GM12878 (cell line): Measurements from ENCODE around the gene ANXA4. TPM values are rescaled to one million over a fixed set of nuclear protein-coding genes. Genes with fewer than 3 reads are reported as not detected.

Source experiments
- ATAC-seq: fragments of 200-7000 bp; cut with Tn5 transposase; 3 replicates; pipeline ENCODE4 v1.9.1; 2020; ENCODE audit warnings: mild to moderate bottlenecking, moderate library complexity
- BruUV-seq: library from RNA; stranded (reverse); fragments of 400-500 nt; replicated peaks from 2 replicates; lab custom pipeline; 2021; lab: Mats Ljungman, UMichigan
- CTCF ChIA-PET: fragments of 300-600 bp; sonication (Branson Sonifier 250); formaldehyde crosslinking; extraction: SDS; loops from one replicate; lab custom pipeline; 2021; ENCODE audit warnings: inconsistent platforms; lab: Yijun Ruan, JAX
- POLR2A ChIA-PET: fragments of 350-600 bp; formaldehyde crosslinking; extraction: SDS; loops from one replicate; lab custom pipeline; 2021; ENCODE audit warnings: inconsistent platforms; lab: Charles Lee
- RAD21 ChIA-PET: fragments of 300-600 bp; sonication (Branson Sonifier 250); formaldehyde crosslinking; loops from one replicate; lab custom pipeline; 2023; ENCODE audit warnings: antibody characterized with exemption; ENCODE audit not compliant: unreplicated experiment; lab: Charles Lee
- SMC1A ChIA-PET: fragments of 300-600 bp; sonication (Branson Sonifier 250); formaldehyde crosslinking; loops from one replicate; lab custom pipeline; 2023; ENCODE audit not compliant: unreplicated experiment, uncharacterized antibody; lab: Charles Lee
- DNase-seq: peaks from one replicate; pipeline ENCODE4 v3.0.0-alpha.2; 2011; ENCODE audit warnings: low read depth, low spot score
- FAIRE-seq: peaks from 3 replicates; lab custom pipeline; 2011; peaks lifted over from hg19 to GRCh38; lab: Jason Lieb, UNC
- H2AFZ ChIP-seq: 2 replicates; pipeline ENCODE4 v1.6.0; 2011; ENCODE audit warnings: low read depth, low read length, control low read depth; ENCODE audit not compliant: control insufficient read depth
- H3K27ac ChIP-seq: 2 replicates; pipeline ENCODE4 v1.5.1; 2011; ENCODE audit warnings: control low read depth; ENCODE audit not compliant: control insufficient read depth, insufficient read depth
- H3K27me3 ChIP-seq, 2 experiments: replicated peaks in 1 of 2; 2 replicates each; pipeline versions ENCODE4 v1.6.0 to v1.6.1; 2011; ENCODE audit warnings: low read length in 1 of 2; ENCODE audit not compliant: control insufficient read depth in 2 of 2, insufficient read depth in 2 of 2
- H3K36me3 ChIP-seq, 2 experiments: 2 replicates each; pipeline ENCODE4 v1.5.1; 2011; ENCODE audit warnings: low read length in 1 of 2; ENCODE audit not compliant: control insufficient read depth in 2 of 2, insufficient read depth in 2 of 2
- H3K4me1 ChIP-seq: 2 replicates; pipeline ENCODE4 v1.6.1; 2011; ENCODE audit warnings: mild to moderate bottlenecking, low read length, moderate library complexity, mixed read lengths; ENCODE audit not compliant: control insufficient read depth, insufficient read depth
- H3K4me2 ChIP-seq: 2 replicates; pipeline ENCODE4 v1.6.0; 2011; ENCODE audit warnings: control low read depth; ENCODE audit not compliant: control insufficient read depth, insufficient read depth
- H3K4me3 ChIP-seq: fragments of 200-600 bp; sonication (generic); 2 replicates; pipeline ENCODE4 v1.5.1; 2016
- H3K79me2 ChIP-seq: 2 replicates; pipeline ENCODE4 v1.6.0; 2011; ENCODE audit warnings: low read length; ENCODE audit not compliant: control insufficient read depth, insufficient read depth
- H3K9ac ChIP-seq: 2 replicates; pipeline ENCODE4 v1.8.0; 2011; ENCODE audit warnings: low read length, control low read depth, mixed read lengths; ENCODE audit not compliant: control insufficient read depth, insufficient read depth
- H3K9me3 ChIP-seq: replicated peaks from 3 replicates; pipeline ENCODE4 v1.5.1; 2011; ENCODE audit warnings: mild to moderate bottlenecking, low read length; ENCODE audit not compliant: control insufficient read depth, insufficient read depth
- H4K20me1 ChIP-seq: 2 replicates; pipeline ENCODE4 v1.6.0; 2011; ENCODE audit not compliant: control insufficient read depth, insufficient read depth
- ASH2L ChIP-seq: fragments of 300-600, 200-600 bp; sonication (generic); IDR thresholded peaks from 2 replicates; pipeline ENCODE4 v1.6.1; 2017; ENCODE audit warnings: low read depth, mild to moderate bottlenecking, borderline replicate concordance
- ATF2 ChIP-seq: IDR thresholded peaks from 2 replicates; pipeline ENCODE4 v1.6.1; 2012; ENCODE audit warnings: low read length, inconsistent platforms
- BMI1 ChIP-seq: fragments of 450-650 bp; IDR thresholded peaks from 2 replicates; pipeline ENCODE4 v1.6.1; 2016; ENCODE audit warnings: mild to moderate bottlenecking, moderate library complexity, borderline replicate concordance
- CHD2 ChIP-seq: IDR thresholded peaks from 2 replicates; pipeline ENCODE4 v1.6.1; 2011; ENCODE audit warnings: low read depth, low read length, improper control_type of control experiment, borderline replicate concordance
- CUX1 ChIP-seq: IDR thresholded peaks from 2 replicates; pipeline ENCODE4 v1.6.1; 2012; ENCODE audit warnings: improper control_type of control experiment, low read depth, low read length; ENCODE audit not compliant: insufficient replicate concordance
- ETV6 ChIP-seq, 2 experiments: fragments of 450-650 bp in 1 of 2; IDR thresholded peaks in 1 of 2; conservative IDR thresholded peaks in 1 of 2; 2 replicates each; pipeline ENCODE4 v1.6.1; 2014; ENCODE audit warnings: antibody characterized with exemption in 1 of 2, borderline replicate concordance in 1 of 2, low read depth in 1 of 2, mild to moderate bottlenecking in 1 of 2, moderate library complexity in 1 of 2
- LARP7 ChIP-seq: fragments of 450-650 bp; IDR thresholded peaks from 2 replicates; pipeline ENCODE4 v1.6.1; 2017; ENCODE audit warnings: mild to moderate bottlenecking
- NBN ChIP-seq: fragments of 450-650 bp; IDR thresholded peaks from 2 replicates; pipeline ENCODE4 v1.6.1; 2016
- PKNOX1 ChIP-seq: fragments of 450-650 bp; IDR thresholded peaks from 2 replicates; pipeline ENCODE4 v1.6.1; 2016; ENCODE audit warnings: mild to moderate bottlenecking
- SMARCA5 ChIP-seq: fragments of 450-650 bp; IDR thresholded peaks from 2 replicates; pipeline ENCODE4 v1.6.1; 2017; ENCODE audit warnings: mild to moderate bottlenecking
- SRF ChIP-seq, 2 experiments: IDR thresholded peaks; 2 replicates each; pipeline ENCODE4 v1.6.1; 2011; ENCODE audit warnings: low read depth in 2 of 2, low read length in 2 of 2, mild to moderate bottlenecking in 1 of 2, moderate library complexity in 1 of 2
- ZNF274 ChIP-seq: IDR thresholded peaks from one replicate; pipeline ENCODE4 v1.8.0; 2011; ENCODE audit not compliant: insufficient read length, insufficient read depth
- ZZZ3 ChIP-seq: IDR thresholded peaks from 2 replicates; pipeline ENCODE4 v1.6.1; 2011; ENCODE audit warnings: low read depth; ENCODE audit not compliant: control insufficient read depth, insufficient read length
- WGBS: methylation state at CpG from one replicate; pipeline ENCODE4 v1.1.6; 2016; ENCODE audit warnings: low lambda C conversion rate; ENCODE audit not compliant: insufficient replicate concordance, insufficient coverage; ENCODE audit errors: missing lambda C conversion rate; 5-methylcytosine and 5-hydroxymethylcytosine counted together
- in situ Hi-C: fragments of 300-500 bp; cut with MboI; formaldehyde crosslinking; loops from 9 replicates; pipeline ENCODE4 v1.14.3; 2018; ENCODE audit warnings: mixed read lengths
- intact Hi-C: fragments of 100-400 bp; cut with micrococcal nuclease; formaldehyde crosslinking; loops from one replicate; pipeline ENCODE4 v1.14.2; 2022; ENCODE audit not compliant: unreplicated experiment
- polyA plus RNA-seq, 11 experiments: library from polyadenylated mRNA; depleted of rRNA in 4 of 11; unstranded in 6 of 11; stranded (reverse) in 5 of 11; fragments of >200 nt; fragmentation: Nextera tagmentation in 4 of 11; fragmentation: Illumina TruSeq in 1 of 11; extraction: Ambion mirVana in 4 of 11; extraction: Trizol in 1 of 11; gene quantifications; 1 replicate in 1 of 11; 2 replicates in 10 of 11; pipeline versions ENCODE4 v1.2.1 to v1.2.3, GENCODE V29; 2011 to 2016; ENCODE audit warnings: inconsistent platforms in 2 of 11, missing spikeins in 2 of 11, low read depth in 1 of 11
- total RNA-seq, 4 experiments: library from RNA; depleted of rRNA in 3 of 4; stranded (reverse); fragments of >200 nt in 3 of 4; fragmentation: Illumina TruSeq in 1 of 4; extraction: Trizol in 1 of 4; gene quantifications; 2 replicates each; pipeline versions ENCODE4 v1.2.1 to v1.2.3, GENCODE V29; 2013 to 2021

Gene ANXA4
- total and polyA plus RNA-seq, 10 of the 15 experiments (the other 5 are each of a cell fraction or from before 2014, with no cell fraction given): 16.3 to 97.2 (median 71.0) TPM

DNA sequence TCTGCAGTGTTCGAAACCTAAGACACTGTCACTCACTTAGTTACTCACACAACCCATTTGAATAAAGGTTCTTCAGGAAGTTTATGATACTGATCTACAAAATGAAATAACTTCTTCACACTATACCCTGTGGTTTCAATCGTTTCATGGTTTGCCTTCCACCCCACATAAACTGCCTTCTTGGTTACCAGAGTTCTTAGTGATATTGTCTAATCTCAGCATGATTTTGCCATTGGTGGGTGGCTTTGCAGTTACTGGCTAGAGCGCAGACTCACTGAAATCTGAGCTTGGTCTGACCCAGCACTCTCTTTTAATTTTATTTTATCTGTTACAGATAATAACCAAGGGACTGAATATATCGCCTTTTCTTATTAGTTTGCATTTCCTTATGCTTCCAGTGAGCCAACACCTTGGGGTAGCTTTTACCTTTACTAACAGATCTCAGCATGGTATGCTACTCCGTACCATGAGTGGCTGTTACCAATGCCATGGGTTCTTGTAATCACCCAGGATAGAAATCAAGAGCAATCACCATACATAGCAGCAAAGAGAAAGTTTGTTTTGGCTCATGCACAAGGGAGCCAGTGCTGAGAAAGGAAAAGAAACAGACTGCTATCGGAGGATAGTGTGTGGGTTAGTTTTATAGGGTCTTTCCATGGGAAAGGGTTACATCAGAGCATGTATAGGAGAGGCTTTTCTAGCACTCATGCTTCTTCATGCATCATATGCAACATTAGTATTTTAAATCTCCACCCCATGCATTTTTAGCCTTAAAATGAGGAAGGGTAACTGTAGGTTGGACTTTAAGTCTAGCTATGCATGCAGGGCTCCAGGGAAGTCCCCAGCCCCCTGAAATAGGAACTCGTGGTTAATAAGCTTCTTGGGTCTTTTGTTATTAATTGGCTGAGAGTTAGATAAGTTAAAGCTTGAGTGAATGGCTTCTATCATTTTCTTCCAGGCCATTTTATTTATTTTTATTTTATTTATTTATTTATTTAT lies 33.3 kb downstream of the ANXA4 start:
- POLR2A ChIA-PET: interaction anchor here (0.7 to 4.2 kb wide), 14 partner anchors 10 to 33 kb away, joined by 3 to 29 read pairs (median 6); partner anchors contain the start of gene ANXA4
- Histone ChIP-seq H3K9ac (peak overlapping the region; percentile 7; the same call in 1 of the 2 replicates), H3K79me2 (peaks cover 2% of the 10 kb centered on the region), H3K9me3 (peaks cover 3% of the 10 kb centered on the region), H2AFZ (peak overlapping the region; percentile 35), H4K20me1 (no peaks in the 10 kb centered on the region), H3K27ac (peak overlapping the region; percentile 66), H3K36me3 (no peaks in the 10 kb centered on the region), H3K4me1 (peaks cover 33% of the 10 kb centered on the region), H3K4me2 (peak overlapping the region; percentile 79), H3K4me3 (peak overlapping the region; percentile 44; the same call in 1 of the 2 replicates), H3K27me3 (no peaks in the 10 kb centered on the region)
- CTCF ChIA-PET: interaction anchor here (0.7 to 4.1 kb wide), 14 partner anchors 8 to 53 kb away, joined by 3 to 25 read pairs (median 5); partner anchors contain the start of gene ANXA4
- no TSS peak for BruUV-seq
- FAIRE-seq (peak; percentile 57), ATAC-seq (peak; percentile 75), DNase-seq (no peak)
- in situ Hi-C loops (no loop called here), intact Hi-C loops (no loop called here)
- WGBS: 30% methylated on average over 7 of the region's 7 CpGs
- RAD21 ChIA-PET: interaction anchor here (0.7 to 4.4 kb wide), 20 partner anchors 9 to 368 kb away, joined by 3 to 33 read pairs (median 8); partner anchors contain the start of gene ANXA4
- SMC1A ChIA-PET: interaction anchor here (0.7 to 7.2 kb wide), 20 partner anchors 9 to 192 kb away, joined by 3 to 94 read pairs (median 7); no protein-coding TSS in a partner anchor
- TF ChIP-seq LARP7 (no peak), SRF (IDR thresholded peaks at IDR 0.05; ENCODE audit: low read depth in 2 of 2, low read length in 2 of 2) (no peak), ASH2L (no peak), ZZZ3 (no peak), PKNOX1 (peak; percentile 82), NBN (peak; percentile 51; the same call in 1 of the 2 replicates), ETV6 (conservative IDR thresholded peaks at IDR 0.05 in 1 of 2, IDR thresholded peaks at IDR 0.05 in 1 of 2; ENCODE audit: borderline replicate concordance in 1 of 2, low read depth in 1 of 2) (no peak), ATF2 (0 out of 2 replicates have a peak, but pooled peaks have one; percentile 1), SMARCA5 (peak; percentile 28; the same call in 1 of the 2 replicates), CUX1 (no peak), BMI1 (peak; percentile 36; the same call in 1 of the 2 replicates), CHD2 (no peak), ZNF274 (no peak)
